Fibroblast of the aortic adventitia (primary cell): ENCODE results near the gene LRCH1. TPM values are rescaled to one million over a fixed set of nuclear protein-coding genes. Genes with fewer than 3 reads are reported as not detected.
"Not testable (repeated sequence)": the region's sequence is repeated elsewhere in the genome, so short reads cannot be mapped to it uniquely, and the experiment has no call there.

Experiments
- DNase-seq: peaks from one replicate; pipeline ENCODE4 v3.0.0-alpha.2; 2010; ENCODE audit warnings: low read depth
- H3K4me3 ChIP-seq: 2 replicates; pipeline ENCODE4 v1.5.1; 2011; ENCODE audit warnings: low read depth, mild to moderate bottlenecking, control low read depth, low read length, moderate library complexity
- total RNA-seq: library from RNA; depleted of rRNA; stranded (reverse); fragments of >200 nt; gene quantifications from 2 replicates; pipeline ENCODE4 v1.2.3, GENCODE V29; 2012; ENCODE audit warnings: low replicate concordance
- TF ChIP-seq, protein P1 (sequence below): IDR thresholded peaks from 2 replicates; pipeline ENCODE4 v1.5.1; 2011; ENCODE audit warnings: mild to moderate bottlenecking, low read length, control low read depth, inconsistent platforms; ENCODE audit not compliant: insufficient read depth

LRCH1 gene
- total RNA-seq, 1 donor: 9.5 TPM

DNA sequence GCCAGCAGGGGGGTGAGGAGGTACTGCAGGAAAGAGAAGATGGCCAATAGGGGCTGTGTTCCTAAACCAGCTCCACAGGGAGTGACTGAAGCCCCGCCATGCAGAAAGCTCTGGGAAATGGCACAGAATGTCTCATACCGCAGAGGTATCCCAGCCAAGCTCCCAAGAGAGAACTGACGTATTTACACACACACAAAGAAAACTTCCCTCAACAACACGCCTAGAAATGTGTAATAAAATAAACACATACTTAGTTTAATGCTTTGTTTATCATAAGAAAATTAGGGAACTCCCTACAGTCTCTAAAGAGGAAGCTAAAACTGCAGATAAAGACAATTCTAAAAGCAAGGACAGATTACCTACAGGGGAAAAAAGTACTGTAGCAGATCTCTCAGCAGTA, 204.0 kb downstream of the LRCH1 start:
- DNase-seq: peak; percentile 71
- no peak overlapping the region for H3K4me3 ChIP-seq
- TF ChIP-seq, protein P1, sequence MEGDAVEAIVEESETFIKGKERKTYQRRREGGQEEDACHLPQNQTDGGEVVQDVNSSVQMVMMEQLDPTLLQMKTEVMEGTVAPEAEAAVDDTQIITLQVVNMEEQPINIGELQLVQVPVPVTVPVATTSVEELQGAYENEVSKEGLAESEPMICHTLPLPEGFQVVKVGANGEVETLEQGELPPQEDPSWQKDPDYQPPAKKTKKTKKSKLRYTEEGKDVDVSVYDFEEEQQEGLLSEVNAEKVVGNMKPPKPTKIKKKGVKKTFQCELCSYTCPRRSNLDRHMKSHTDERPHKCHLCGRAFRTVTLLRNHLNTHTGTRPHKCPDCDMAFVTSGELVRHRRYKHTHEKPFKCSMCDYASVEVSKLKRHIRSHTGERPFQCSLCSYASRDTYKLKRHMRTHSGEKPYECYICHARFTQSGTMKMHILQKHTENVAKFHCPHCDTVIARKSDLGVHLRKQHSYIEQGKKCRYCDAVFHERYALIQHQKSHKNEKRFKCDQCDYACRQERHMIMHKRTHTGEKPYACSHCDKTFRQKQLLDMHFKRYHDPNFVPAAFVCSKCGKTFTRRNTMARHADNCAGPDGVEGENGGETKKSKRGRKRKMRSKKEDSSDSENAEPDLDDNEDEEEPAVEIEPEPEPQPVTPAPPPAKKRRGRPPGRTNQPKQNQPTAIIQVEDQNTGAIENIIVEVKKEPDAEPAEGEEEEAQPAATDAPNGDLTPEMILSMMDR: no peak

DNA sequence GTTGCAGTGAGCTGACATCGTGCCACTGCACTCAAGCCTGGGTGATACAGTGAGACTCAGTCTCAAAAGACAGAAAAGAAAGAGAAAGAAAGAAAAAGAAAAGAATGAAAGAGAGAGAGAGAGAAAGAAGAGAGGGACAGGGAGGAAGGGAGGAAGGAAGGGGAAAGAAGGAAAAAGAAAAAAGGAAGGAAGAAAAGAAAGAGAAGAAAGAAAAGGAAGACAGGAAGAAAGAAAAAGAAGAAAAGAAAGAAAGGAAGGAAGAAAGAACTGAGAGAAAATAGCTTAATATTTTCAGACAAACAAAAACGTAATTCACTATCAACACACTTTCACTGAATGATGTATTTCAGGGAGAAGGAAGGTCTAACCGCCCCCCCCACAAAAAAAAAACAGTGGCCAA, 204.7 kb downstream of the LRCH1 start:
- TF ChIP-seq, protein P1: no peak

DNA sequence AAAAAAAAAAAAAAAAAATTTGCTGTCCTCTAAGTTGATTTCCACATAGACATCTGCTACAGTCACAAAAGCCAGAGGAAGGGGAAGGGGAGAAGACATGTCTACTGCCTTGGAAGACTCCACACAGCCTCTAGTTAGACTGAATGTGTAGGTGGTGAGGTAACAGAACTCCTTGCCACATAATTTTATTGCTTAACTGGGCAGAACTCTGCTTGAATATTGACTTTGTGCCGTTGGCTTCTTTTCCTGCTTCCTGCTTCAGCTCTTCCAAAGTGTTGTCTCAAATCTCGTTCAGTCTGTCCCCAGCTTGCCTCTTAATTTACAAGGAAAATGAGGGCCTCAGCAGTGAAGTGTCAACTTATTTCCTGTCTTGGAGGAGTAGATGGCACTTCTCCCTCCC, 206.9 kb downstream of the LRCH1 start:
- TF ChIP-seq, protein P1: no peak
- H3K4me3 ChIP-seq: no peak overlapping the region
- DNase-seq: peak; percentile 25

More for the DNA sequence above, 204.7 kb downstream of the LRCH1 start:
- H3K4me3 ChIP-seq: no peak overlapping the region
- no peak for DNase-seq

DNA sequence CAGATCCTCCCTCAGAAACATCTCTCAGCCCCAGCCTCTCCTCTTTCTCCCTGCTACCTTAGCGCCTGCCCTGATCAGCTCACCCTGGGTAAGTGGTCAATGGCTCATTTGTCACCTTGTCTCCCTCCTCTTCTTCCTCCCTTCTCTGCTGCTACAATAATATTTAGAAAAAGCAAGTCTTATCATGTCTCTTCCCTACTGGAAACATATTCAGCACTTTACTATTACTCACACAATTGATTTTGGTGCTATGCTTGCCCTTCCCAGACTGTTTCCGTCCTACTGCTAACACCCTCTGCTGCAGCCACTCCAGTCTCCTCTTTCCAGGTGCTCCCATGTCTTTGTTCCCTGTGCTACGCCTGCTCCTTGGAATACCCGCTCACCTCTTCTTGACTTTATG, 208.2 kb downstream of the LRCH1 start:
- no peak for DNase-seq
- TF ChIP-seq, protein P1: no peak
- H3K4me3 ChIP-seq: no peak overlapping the region

DNA sequence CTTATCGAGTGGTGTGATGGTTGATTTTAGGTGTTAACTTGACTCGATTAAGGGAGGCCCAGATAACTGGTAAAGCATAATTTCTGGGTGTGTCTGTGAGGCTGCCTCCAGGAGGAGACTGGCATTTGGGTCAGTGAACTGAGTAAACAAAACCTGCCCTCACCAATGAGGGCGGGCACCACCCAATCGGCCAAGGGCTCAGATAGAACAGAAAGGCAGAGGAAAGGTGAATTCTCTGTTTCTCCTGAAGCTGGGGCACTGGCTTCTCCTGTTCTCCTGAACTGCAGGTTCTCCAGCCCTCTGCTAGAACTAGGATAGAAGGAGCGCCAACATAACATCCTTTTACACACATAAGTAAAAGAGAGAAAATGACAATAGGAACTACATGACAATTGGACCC, 208.9 kb downstream of the LRCH1 start:
- TF ChIP-seq, protein P1: no peak
- DNase-seq: no peak

DNA sequence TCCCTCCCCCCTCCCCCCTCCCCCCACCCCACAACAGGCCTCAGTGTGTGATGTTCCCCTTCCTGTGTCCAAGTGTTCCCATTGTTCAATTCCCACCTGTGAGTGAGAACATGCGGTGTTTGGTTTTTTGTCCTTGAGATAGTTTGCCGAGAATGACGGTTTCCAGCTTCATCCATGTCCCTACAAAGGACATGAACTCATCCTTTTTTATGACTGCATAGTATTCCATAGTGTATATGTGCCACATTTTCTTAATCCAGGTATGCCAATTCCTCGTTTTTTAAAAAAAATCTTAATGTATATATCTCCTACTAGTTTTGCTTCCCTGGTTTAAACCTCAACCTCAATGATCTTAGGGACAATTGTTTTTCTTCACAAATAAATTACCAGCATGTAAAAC, 217.0 kb downstream of the LRCH1 start:
- not testable (repeated sequence) for DNase-seq, H3K4me3 ChIP-seq

More for the DNA sequence above, 208.9 kb downstream of the LRCH1 start:
- H3K4me3 ChIP-seq: no peak overlapping the region

DNA sequence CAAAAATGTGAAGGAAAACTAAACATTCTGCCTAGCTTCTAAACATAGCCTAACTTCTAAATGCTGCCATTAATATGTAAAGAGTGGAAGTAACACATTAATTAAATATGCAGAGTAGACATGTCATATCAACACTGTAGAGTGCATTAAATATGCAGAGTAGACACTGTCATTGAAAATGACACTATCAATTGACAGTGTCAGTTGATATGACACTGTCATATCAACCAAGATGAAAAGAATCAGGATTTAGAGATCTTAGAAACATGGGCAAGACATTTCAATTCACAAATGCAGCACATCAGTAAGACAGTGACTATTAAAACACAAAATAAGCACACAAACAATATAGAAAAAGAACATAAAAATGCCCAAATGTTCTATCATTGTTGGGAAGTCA, 218.7 kb downstream of the LRCH1 start:
- no peak overlapping the region for H3K4me3 ChIP-seq
- DNase-seq: no peak
- TF ChIP-seq, protein P1: no peak

DNA sequence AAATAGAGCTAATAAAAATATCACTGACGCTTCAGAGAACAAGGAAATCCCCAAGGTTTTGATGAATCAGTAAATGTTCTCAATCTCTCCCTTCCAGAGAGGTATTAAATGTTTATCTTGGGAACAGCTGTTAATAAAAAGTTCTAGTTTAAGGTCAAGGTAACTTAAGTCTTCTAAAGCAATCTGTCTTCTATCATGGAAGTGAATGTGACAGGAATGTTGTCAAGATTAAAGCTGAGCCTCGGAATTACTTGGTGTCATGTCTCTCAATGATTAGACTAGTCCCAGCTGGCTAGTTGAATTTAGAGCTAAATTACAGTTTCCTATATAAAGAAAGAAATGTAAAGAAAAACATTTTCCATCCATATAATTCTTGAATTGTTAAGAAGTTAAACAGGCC, 220.6 kb downstream of the LRCH1 start:
- no peak overlapping the region for H3K4me3 ChIP-seq
- DNase-seq: no peak
- TF ChIP-seq, protein P1: no peak
